HepG2 (cell line): ENCODE results near the gene PKLR. TPM values are rescaled to one million over a fixed set of nuclear protein-coding genes. Genes with fewer than 3 reads are reported as not detected.

ENCODE experiments used
- ARHGAP35 ChIP-seq: sonication (generic); formaldehyde crosslinking; IDR thresholded peaks from 2 replicates; pipeline ENCODE4 v1.9.0; 2022; ENCODE audit warnings: mild to moderate bottlenecking, inconsistent platforms, moderate library complexity, missing genetic modification reagents, borderline replicate concordance
- FOXO1 ChIP-seq: sonication (generic); formaldehyde crosslinking; IDR thresholded peaks from 2 replicates; pipeline ENCODE4 v1.4.0; 2020; ENCODE audit warnings: missing genetic modification reagents
- HNRNPL ChIP-seq: fragments of 200-400 bp; formaldehyde crosslinking; IDR thresholded peaks from 2 replicates; pipeline ENCODE4 v1.6.1; 2017; ENCODE audit warnings: mild to moderate bottlenecking, low read depth, low read length
- LCORL ChIP-seq, 2 experiments: fragments of 450-650 bp in 1 of 2; sonication (generic) in 1 of 2; formaldehyde crosslinking in 1 of 2; IDR thresholded peaks; 2 replicates each; pipeline versions ENCODE4 v1.5.0 to v1.6.1; 2017 to 2020; ENCODE audit warnings: antibody characterized with exemption in 1 of 2, missing genetic modification reagents in 1 of 2
- PBX2 ChIP-seq: IDR thresholded peaks from 2 replicates; pipeline ENCODE4 v1.6.1; 2016; ENCODE audit warnings: control low read depth
- TBP ChIP-seq: sonication (generic); formaldehyde crosslinking; IDR thresholded peaks from 2 replicates; pipeline ENCODE4 v1.5.0; 2020; ENCODE audit warnings: missing genetic modification reagents
- TFE3 ChIP-seq: IDR thresholded peaks from 2 replicates; pipeline ENCODE4 v1.6.1; 2016
- THYN1 ChIP-seq: sonication (generic); formaldehyde crosslinking; IDR thresholded peaks from 2 replicates; pipeline ENCODE4 v1.8.1; 2023; ENCODE audit warnings: low read depth, mild to moderate bottlenecking, moderate library complexity, missing genetic modification reagents, borderline replicate concordance
- ZBTB42 ChIP-seq: sonication (generic); formaldehyde crosslinking; IDR thresholded peaks from 2 replicates; pipeline ENCODE4 v1.5.0; 2020; ENCODE audit warnings: mild to moderate bottlenecking, missing genetic modification reagents
- ZBTB44 ChIP-seq: sonication (generic); formaldehyde crosslinking; IDR thresholded peaks from 2 replicates; pipeline ENCODE4 v1.4.0; 2020; ENCODE audit warnings: missing genetic modification reagents
- ZGPAT ChIP-seq: IDR thresholded peaks from 2 replicates; pipeline ENCODE4 v1.6.1; 2016; ENCODE audit warnings: mild to moderate bottlenecking
- ZMYM4 ChIP-seq: sonication (generic); formaldehyde crosslinking; IDR thresholded peaks from 2 replicates; pipeline ENCODE4 v1.8.1; 2023; ENCODE audit warnings: mild to moderate bottlenecking, missing genetic modification reagents
- ZNF232 ChIP-seq: sonication (generic); formaldehyde crosslinking; IDR thresholded peaks from 2 replicates; pipeline ENCODE4 v1.4.0; 2020; ENCODE audit warnings: missing genetic modification reagents, borderline replicate concordance
- ZNF275 ChIP-seq: sonication (generic); formaldehyde crosslinking; IDR thresholded peaks from 2 replicates; pipeline ENCODE4 v1.8.0; 2022; ENCODE audit warnings: missing genetic modification reagents, mild to moderate bottlenecking, inconsistent platforms, borderline replicate concordance
- ZNF3 ChIP-seq: IDR thresholded peaks from 2 replicates; pipeline ENCODE4 v1.7.0; 2017; ENCODE audit warnings: inconsistent platforms
- ZNF34 ChIP-seq: sonication (generic); formaldehyde crosslinking; IDR thresholded peaks from 2 replicates; pipeline ENCODE4 v1.4.0; 2020; ENCODE audit warnings: mild to moderate bottlenecking, missing genetic modification reagents, borderline replicate concordance
- ZNF639 ChIP-seq: conservative IDR thresholded peaks from 2 replicates; pipeline ENCODE4 v1.6.1; 2018; ENCODE audit warnings: missing genetic modification reagents
- ZNF746 ChIP-seq: sonication (generic); formaldehyde crosslinking; IDR thresholded peaks from 2 replicates; pipeline ENCODE4 v1.8.0; 2022; ENCODE audit warnings: mild to moderate bottlenecking, missing genetic modification reagents
- polyA plus RNA-seq, 8 experiments: library from polyadenylated mRNA; depleted of rRNA in 3 of 8; stranded (reverse) in 7 of 8; unstranded in 1 of 8; fragments of >200 nt; fragmentation: Illumina TruSeq in 4 of 8; extraction: Trizol in 4 of 8; gene quantifications; 2 replicates each; pipeline versions ENCODE4 v1.2.1 to v1.2.3, GENCODE V29; 2011 to 2016; ENCODE audit warnings: low read depth in 4 of 8, missing spikeins in 1 of 8, mixed read lengths in 1 of 8; ENCODE audit not compliant: insufficient read depth in 1 of 8
- total RNA-seq, 5 experiments: library from RNA; depleted of rRNA; stranded (reverse); fragments of >200 nt; fragmentation: Illumina TruSeq; extraction: Trizol; gene quantifications; 2 replicates each; pipeline ENCODE4 v1.2.3, GENCODE V29; 2016; ENCODE audit warnings: low read depth in 1 of 5

The PKLR gene
- total and polyA plus RNA-seq, 2 of the 13 experiments (the other 11 are each of a cell fraction or from before 2014, with no cell fraction given), result 10.3 to 29.3 TPM

GRCh38 chr1:155273343-155274245 lies 27.6 kb downstream of the PKLR start, which contains the start of gene CLK2 (continued):
- TF ChIP-seq LCORL (IDR thresholded peaks at IDR 0.05) (no peak), LCORL (CRISPR knock-in tag; IDR thresholded peaks at IDR 0.05) (0 out of 2 replicates have a peak, but pooled peaks have one; percentile 17), THYN1 (CRISPR knock-in tag) (no peak), TFE3 (CRISPR knock-in tag) (peak; percentile 78; the same call in 1 of the 2 replicates), ZMYM4 (peak; percentile 76), ZBTB44 (CRISPR knock-in tag) (0 out of 2 replicates have a peak, but pooled peaks have one; percentile 14), ZBTB42 (CRISPR knock-in tag) (0 out of 2 replicates have a peak, but pooled peaks have one; percentile 6), ZNF3 (CRISPR knock-in tag) (no peak), TBP (CRISPR knock-in tag) (no peak), ZGPAT (CRISPR knock-in tag) (peak; percentile 76), FOXO1 (CRISPR knock-in tag) (no peak; the same call in 1 of the 2 replicates), HNRNPL (no peak), ARHGAP35 (CRISPR knock-in tag) (0 out of 2 replicates have a peak, but pooled peaks have one; percentile 55), ZNF34 (CRISPR knock-in tag) (no peak), ZNF275 (CRISPR knock-in tag) (no peak), PBX2 (CRISPR knock-in tag) (no peak), ZNF232 (CRISPR knock-in tag) (no peak), ZNF746 (CRISPR knock-in tag) (peak; percentile 18; the same call in 1 of the 2 replicates), ZNF639 (CRISPR knock-in tag) (peak; percentile 92)
